HepG2 (cell line): ENCODE data around the gene HIRA. TPM values are rescaled to one million over a fixed set of nuclear protein-coding genes. Genes with fewer than 3 reads are reported as not detected.

ENCODE experiments used
- DR1 ChIP-seq: sonication (generic); formaldehyde crosslinking; IDR thresholded peaks from 2 replicates; pipeline ENCODE4 v1.8.0; 2021; ENCODE audit warnings: mild to moderate bottlenecking, missing genetic modification reagents, inconsistent platforms
- ERF ChIP-seq: IDR thresholded peaks from 2 replicates; pipeline ENCODE4 v1.6.1; 2018; ENCODE audit warnings: missing biosample characterization, missing genetic modification reagents
- ETV5 ChIP-seq: IDR thresholded peaks from 2 replicates; pipeline ENCODE4 v1.6.1; 2018; ENCODE audit warnings: missing biosample characterization, missing genetic modification reagents, inconsistent platforms, borderline replicate concordance
- ISX ChIP-seq: sonication (generic); formaldehyde crosslinking; conservative IDR thresholded peaks from 2 replicates; pipeline ENCODE4 v1.5.0; 2020; ENCODE audit warnings: missing genetic modification reagents
- KDM6A ChIP-seq: IDR thresholded peaks from 2 replicates; pipeline ENCODE4 v1.6.1; 2016; ENCODE audit warnings: low read depth
- KLF13 ChIP-seq: sonication (generic); formaldehyde crosslinking; IDR thresholded peaks from 2 replicates; pipeline ENCODE4 v1.4.0; 2020; ENCODE audit warnings: mild to moderate bottlenecking, missing genetic modification reagents
- NFE2L1 ChIP-seq: sonication (generic); formaldehyde crosslinking; IDR thresholded peaks from 2 replicates; pipeline ENCODE4 v1.4.0; 2020; ENCODE audit warnings: missing genetic modification reagents, mild to moderate bottlenecking, borderline replicate concordance
- NONO ChIP-seq, 2 experiments: fragments of 450-650 bp in 1 of 2; sonication (generic) in 1 of 2; formaldehyde crosslinking in 1 of 2; IDR thresholded peaks in 1 of 2; conservative IDR thresholded peaks in 1 of 2; 2 replicates each; pipeline versions ENCODE4 v1.6.1 to v1.8.0; 2017 to 2022; ENCODE audit warnings: mild to moderate bottlenecking in 1 of 2, missing genetic modification reagents in 1 of 2, moderate library complexity in 1 of 2
- RFX1 ChIP-seq: fragments of 450-650 bp; IDR thresholded peaks from 2 replicates; pipeline ENCODE4 v1.6.1; 2017
- SIN3B ChIP-seq: fragments of 150-350 bp; IDR thresholded peaks from 2 replicates; pipeline ENCODE4 v1.6.1; 2014; ENCODE audit warnings: low read length
- SP2 ChIP-seq: sonication (generic); formaldehyde crosslinking; IDR thresholded peaks from 2 replicates; pipeline ENCODE4 v1.5.1; 2020; ENCODE audit warnings: mild to moderate bottlenecking, missing genetic modification reagents
- TBX3 ChIP-seq: fragments of 450-650 bp; IDR thresholded peaks from 2 replicates; pipeline ENCODE4 v1.6.1; 2017; ENCODE audit warnings: antibody characterized with exemption, mild to moderate bottlenecking, inconsistent platforms, borderline replicate concordance
- ZNF101 ChIP-seq: sonication (generic); formaldehyde crosslinking; IDR thresholded peaks from 2 replicates; pipeline ENCODE4 v1.4.0; 2020; ENCODE audit warnings: mild to moderate bottlenecking, low read depth, missing genetic modification reagents, borderline replicate concordance
- ZNF205 ChIP-seq: IDR thresholded peaks from 2 replicates; pipeline ENCODE4 v1.6.1; 2018; ENCODE audit warnings: missing biosample characterization, missing genetic modification reagents
- ZNF260 ChIP-seq: sonication (generic); formaldehyde crosslinking; IDR thresholded peaks from 2 replicates; pipeline ENCODE4 v1.4.0; 2020; ENCODE audit warnings: missing genetic modification reagents, low read depth, mild to moderate bottlenecking, borderline replicate concordance
- ZNF510 ChIP-seq: sonication (generic); formaldehyde crosslinking; IDR thresholded peaks from 2 replicates; pipeline ENCODE4 v1.4.0; 2020; ENCODE audit warnings: low read depth, mild to moderate bottlenecking, missing genetic modification reagents
- ZNF546 ChIP-seq: sonication (generic); formaldehyde crosslinking; conservative IDR thresholded peaks from 2 replicates; pipeline ENCODE4 v1.8.1; 2023; ENCODE audit warnings: mild to moderate bottlenecking, missing genetic modification reagents
- ZNF652 ChIP-seq: IDR thresholded peaks from 2 replicates; pipeline ENCODE4 v1.6.1; 2016; ENCODE audit warnings: low read depth, borderline replicate concordance
- ZNF768 ChIP-seq: sonication (generic); formaldehyde crosslinking; IDR thresholded peaks from 2 replicates; pipeline ENCODE4 v1.4.0; 2020; ENCODE audit warnings: missing genetic modification reagents
- ZNF775 ChIP-seq: sonication (generic); formaldehyde crosslinking; IDR thresholded peaks from 2 replicates; pipeline ENCODE4 v1.4.0; 2020; ENCODE audit warnings: missing genetic modification reagents, mild to moderate bottlenecking, moderate library complexity, borderline replicate concordance
- ZNF841 ChIP-seq: sonication (generic); formaldehyde crosslinking; IDR thresholded peaks from 2 replicates; pipeline ENCODE4 v1.8.1; 2023; ENCODE audit warnings: missing genetic modification reagents, borderline replicate concordance
- ZSCAN9 ChIP-seq: IDR thresholded peaks from 2 replicates; pipeline ENCODE4 v1.6.1; 2016; ENCODE audit warnings: borderline replicate concordance
- polyA plus RNA-seq, 8 experiments: library from polyadenylated mRNA; depleted of rRNA in 3 of 8; stranded (reverse) in 7 of 8; unstranded in 1 of 8; fragments of >200 nt; fragmentation: Illumina TruSeq in 4 of 8; extraction: Trizol in 4 of 8; gene quantifications; 2 replicates each; pipeline versions ENCODE4 v1.2.1 to v1.2.3, GENCODE V29; 2011 to 2016; ENCODE audit warnings: low read depth in 4 of 8, missing spikeins in 1 of 8, mixed read lengths in 1 of 8; ENCODE audit not compliant: insufficient read depth in 1 of 8
- total RNA-seq, 5 experiments: library from RNA; depleted of rRNA; stranded (reverse); fragments of >200 nt; fragmentation: Illumina TruSeq; extraction: Trizol; gene quantifications; 2 replicates each; pipeline ENCODE4 v1.2.3, GENCODE V29; 2016; ENCODE audit warnings: low read depth in 1 of 5
- TF ChIP-seq, protein P1 (sequence below): IDR thresholded peaks from 2 replicates; pipeline ENCODE4 v1.6.1; 2016; ENCODE audit warnings: mild to moderate bottlenecking
- TF ChIP-seq, protein P2 (sequence below): sonication (generic); formaldehyde crosslinking; IDR thresholded peaks from 2 replicates; pipeline ENCODE4 v1.4.0; 2020; ENCODE audit warnings: missing genetic modification reagents, borderline replicate concordance
- TF ChIP-seq, protein P3 (sequence below): IDR thresholded peaks from 2 replicates; pipeline ENCODE4 v1.6.1; 2016; ENCODE audit warnings: missing biosample characterization, missing genetic modification reagents, low read depth
- TF ChIP-seq, protein P4 (sequence below): sonication (generic); formaldehyde crosslinking; IDR thresholded peaks from 2 replicates; pipeline ENCODE4 v1.5.0; 2020; ENCODE audit warnings: missing genetic modification reagents

Gene HIRA
- total and polyA plus RNA-seq, 2 of the 13 experiments (the other 11 are each of a cell fraction or from before 2014, with no cell fraction given), result 21.5 to 29.2 TPM

DNA sequence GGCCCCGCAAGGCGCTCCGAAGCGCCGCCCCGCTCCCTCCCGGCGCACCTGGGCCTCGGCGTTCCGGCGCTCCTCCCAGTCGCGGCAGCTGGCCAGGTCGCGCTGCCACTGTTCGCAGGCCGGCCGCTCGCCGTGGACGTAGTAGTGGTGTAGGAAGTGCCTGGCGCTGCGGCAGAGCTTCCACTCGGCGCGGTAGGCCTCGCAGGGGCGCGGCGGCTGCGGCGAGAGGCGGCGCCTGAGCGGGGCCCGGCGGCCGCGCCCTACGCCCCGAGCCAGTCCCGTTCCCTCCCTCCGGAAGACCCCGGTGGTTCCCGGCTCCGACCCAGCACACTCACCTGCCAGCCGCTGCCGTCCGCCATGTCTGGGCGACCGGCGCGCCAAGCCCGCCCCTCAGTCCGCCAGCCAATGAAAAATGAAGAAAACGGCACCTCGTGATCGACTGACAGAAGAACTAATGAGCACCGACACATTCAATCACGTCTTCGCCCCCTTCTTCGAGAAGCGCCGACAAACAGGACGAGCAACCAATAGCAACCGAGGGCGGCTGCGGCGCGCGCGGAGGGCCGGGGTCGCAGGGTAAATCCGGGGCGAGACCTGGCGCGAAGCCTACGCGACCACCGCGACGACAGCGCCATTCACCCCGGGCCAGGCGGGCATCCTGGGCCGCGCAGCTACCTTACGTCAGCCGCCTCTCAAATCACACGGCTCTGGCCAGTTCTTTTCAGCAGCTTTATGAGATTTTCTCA, 16.0 kb upstream of the HIRA start, which contains the start of gene C22orf39 (continued):
- TF ChIP-seq ZNF652 (CRISPR knock-in tag), result no peak
- TF ChIP-seq, protein P1, sequence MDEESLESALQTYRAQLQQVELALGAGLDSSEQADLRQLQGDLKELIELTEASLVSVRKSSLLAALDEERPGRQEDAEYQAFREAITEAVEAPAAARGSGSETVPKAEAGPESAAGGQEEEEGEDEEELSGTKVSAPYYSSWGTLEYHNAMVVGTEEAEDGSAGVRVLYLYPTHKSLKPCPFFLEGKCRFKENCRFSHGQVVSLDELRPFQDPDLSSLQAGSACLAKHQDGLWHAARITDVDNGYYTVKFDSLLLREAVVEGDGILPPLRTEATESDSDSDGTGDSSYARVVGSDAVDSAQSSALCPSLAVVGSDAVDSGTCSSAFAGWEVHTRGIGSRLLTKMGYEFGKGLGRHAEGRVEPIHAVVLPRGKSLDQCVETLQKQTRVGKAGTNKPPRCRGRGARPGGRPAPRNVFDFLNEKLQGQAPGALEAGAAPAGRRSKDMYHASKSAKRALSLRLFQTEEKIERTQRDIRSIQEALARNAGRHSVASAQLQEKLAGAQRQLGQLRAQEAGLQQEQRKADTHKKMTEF (CRISPR knock-in tag), result 0 out of 2 replicates have a peak, but pooled peaks have one; percentile 11
- no peak for TF ChIP-seq KDM6A (CRISPR knock-in tag)
- TF ChIP-seq DR1 (CRISPR knock-in tag), result peak; percentile 52; the same call in 1 of the 2 replicates
- peak; percentile 97 for TF ChIP-seq SP2 (CRISPR knock-in tag)
- TF ChIP-seq ZNF775 (CRISPR knock-in tag), result no peak
- TF ChIP-seq, protein P2, sequence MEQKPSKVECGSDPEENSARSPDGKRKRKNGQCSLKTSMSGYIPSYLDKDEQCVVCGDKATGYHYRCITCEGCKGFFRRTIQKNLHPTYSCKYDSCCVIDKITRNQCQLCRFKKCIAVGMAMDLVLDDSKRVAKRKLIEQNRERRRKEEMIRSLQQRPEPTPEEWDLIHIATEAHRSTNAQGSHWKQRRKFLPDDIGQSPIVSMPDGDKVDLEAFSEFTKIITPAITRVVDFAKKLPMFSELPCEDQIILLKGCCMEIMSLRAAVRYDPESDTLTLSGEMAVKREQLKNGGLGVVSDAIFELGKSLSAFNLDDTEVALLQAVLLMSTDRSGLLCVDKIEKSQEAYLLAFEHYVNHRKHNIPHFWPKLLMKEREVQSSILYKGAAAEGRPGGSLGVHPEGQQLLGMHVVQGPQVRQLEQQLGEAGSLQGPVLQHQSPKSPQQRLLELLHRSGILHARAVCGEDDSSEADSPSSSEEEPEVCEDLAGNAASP (CRISPR knock-in tag), result peak; percentile 31; the same call in 1 of the 2 replicates
- no peak for TF ChIP-seq ZNF841 (CRISPR knock-in tag)
- TF ChIP-seq ZNF101 (CRISPR knock-in tag), result no peak
- TF ChIP-seq ZNF546 (CRISPR knock-in tag), result no peak
- peak; percentile 24; the same call in 1 of the 2 replicates for TF ChIP-seq ZNF768 (CRISPR knock-in tag)
- TF ChIP-seq, protein P3, sequence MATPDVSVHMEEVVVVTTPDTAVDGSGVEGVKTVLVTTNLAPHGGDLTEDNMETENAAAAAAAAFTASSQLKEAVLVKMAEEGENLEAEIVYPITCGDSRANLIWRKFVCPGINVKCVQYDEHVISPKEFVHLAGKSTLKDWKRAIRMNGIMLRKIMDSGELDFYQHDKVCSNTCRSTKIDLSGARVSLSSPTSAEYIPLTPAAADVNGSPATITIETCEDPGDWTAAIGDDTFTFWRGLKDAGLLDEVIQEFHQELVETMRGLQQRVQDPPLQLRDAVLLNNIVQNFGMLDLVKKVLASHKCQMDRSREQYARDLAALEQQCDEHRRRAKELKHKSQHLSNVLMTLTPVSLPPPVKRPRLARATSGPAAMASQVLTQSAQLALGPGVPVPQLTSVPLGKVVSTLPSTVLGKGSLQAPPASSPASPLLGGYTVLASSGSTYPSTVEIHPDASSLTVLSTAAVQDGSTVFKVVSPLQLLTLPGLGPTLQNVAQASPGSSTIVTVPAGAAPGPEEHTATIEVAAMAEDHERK (CRISPR knock-in tag), result no peak
- 0 out of 2 replicates have a peak, but pooled peaks have one; percentile 14 for TF ChIP-seq SIN3B
- TF ChIP-seq ZNF260 (CRISPR knock-in tag), result no peak
- no peak for TF ChIP-seq NFE2L1
- TF ChIP-seq TBX3, result no peak
- no peak; the same call in 1 of the 2 replicates for TF ChIP-seq RFX1
- TF ChIP-seq NONO (IDR thresholded peaks at IDR 0.05), result no peak
- peak; percentile 40; the same call in 1 of the 2 replicates for TF ChIP-seq NONO (CRISPR knock-in tag; conservative IDR thresholded peaks at IDR 0.05)
- no peak for TF ChIP-seq ZNF205 (CRISPR knock-in tag)
- no peak for TF ChIP-seq ZNF510 (CRISPR knock-in tag)
- TF ChIP-seq ZSCAN9 (CRISPR knock-in tag), result no peak
- peak; percentile 56; the same call in 1 of the 2 replicates for TF ChIP-seq ERF (CRISPR knock-in tag)
- TF ChIP-seq, protein P4, sequence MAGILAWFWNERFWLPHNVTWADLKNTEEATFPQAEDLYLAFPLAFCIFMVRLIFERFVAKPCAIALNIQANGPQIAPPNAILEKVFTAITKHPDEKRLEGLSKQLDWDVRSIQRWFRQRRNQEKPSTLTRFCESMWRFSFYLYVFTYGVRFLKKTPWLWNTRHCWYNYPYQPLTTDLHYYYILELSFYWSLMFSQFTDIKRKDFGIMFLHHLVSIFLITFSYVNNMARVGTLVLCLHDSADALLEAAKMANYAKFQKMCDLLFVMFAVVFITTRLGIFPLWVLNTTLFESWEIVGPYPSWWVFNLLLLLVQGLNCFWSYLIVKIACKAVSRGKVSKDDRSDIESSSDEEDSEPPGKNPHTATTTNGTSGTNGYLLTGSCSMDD (CRISPR knock-in tag), result peak; percentile 32; the same call in 1 of the 2 replicates
- 0 out of 2 replicates have a peak, but pooled peaks have one; percentile 8 for TF ChIP-seq ETV5
- TF ChIP-seq KLF13 (CRISPR knock-in tag), result no peak
- no peak for TF ChIP-seq ISX (CRISPR knock-in tag)
